Keratinocyte (primary cell): ENCODE results near the gene RPL37A. TPM values are rescaled to one million over a fixed set of nuclear protein-coding genes. Genes with fewer than 3 reads are reported as not detected.

Source experiments
- DNase-seq: peaks from one replicate; pipeline ENCODE4 v3.0.0-alpha.2; 2011; ENCODE audit warnings: low read depth, missing footprints, low spot score
- FAIRE-seq: peaks from 2 replicates; lab custom pipeline; 2011; peaks lifted over from hg19 to GRCh38; lab: Jason Lieb, UNC
- H2AFZ ChIP-seq: 2 replicates; pipeline ENCODE4 v1.6.0; 2012; ENCODE audit warnings: low read length, control low read depth, inconsistent platforms; ENCODE audit not compliant: control insufficient read depth
- H3K27ac ChIP-seq: 2 replicates; pipeline ENCODE4 v1.5.1; 2011; ENCODE audit warnings: low read length; ENCODE audit not compliant: control insufficient read depth, insufficient read depth
- H3K27me3 ChIP-seq: 3 replicates; pipeline ENCODE4 v1.6.0; 2011; ENCODE audit warnings: low read length; ENCODE audit not compliant: control insufficient read depth, insufficient read depth; ENCODE audit errors: extremely low read depth
- H3K36me3 ChIP-seq, 2 experiments: 2 replicates in 1 of 2; 3 replicates in 1 of 2; pipeline ENCODE4 v1.5.1; 2011; ENCODE audit warnings: low read length in 2 of 2, mild to moderate bottlenecking in 1 of 2; ENCODE audit not compliant: control insufficient read depth in 2 of 2, insufficient read depth in 2 of 2; ENCODE audit errors: extremely low read depth in 1 of 2
- H3K4me1 ChIP-seq: 3 replicates; pipeline ENCODE4 v1.5.1; 2011; ENCODE audit warnings: low read length; ENCODE audit not compliant: control insufficient read depth, insufficient read depth; ENCODE audit errors: extremely low read depth
- H3K4me2 ChIP-seq: 3 replicates; pipeline ENCODE4 v1.6.0; 2011; ENCODE audit warnings: low read depth, low read length; ENCODE audit not compliant: control insufficient read depth, insufficient read depth; ENCODE audit errors: extremely low read depth
- H3K4me3 ChIP-seq, 3 experiments: fragments of 200-600 bp in 1 of 3; sonication (generic) in 1 of 3; 2 replicates in 2 of 3; 3 replicates in 1 of 3; pipeline ENCODE4 v1.5.1; 2011 to 2016; ENCODE audit warnings: low read length in 3 of 3, mild to moderate bottlenecking in 3 of 3, control low read depth in 2 of 3, inconsistent platforms in 1 of 3, low read depth in 1 of 3, mixed read lengths in 1 of 3, mixed run types in 1 of 3, moderate library complexity in 1 of 3; ENCODE audit not compliant: control insufficient read depth in 2 of 3, insufficient read depth in 2 of 3; ENCODE audit errors: extremely low read depth in 1 of 3
- H3K79me2 ChIP-seq: 2 replicates; pipeline ENCODE4 v1.6.0; 2012; ENCODE audit warnings: low read length; ENCODE audit not compliant: control insufficient read depth, insufficient read depth
- H3K9ac ChIP-seq: 3 replicates; pipeline ENCODE4 v1.6.0; 2011; ENCODE audit warnings: low read length; ENCODE audit not compliant: control insufficient read depth, insufficient read depth; ENCODE audit errors: extremely low read depth
- H3K9me1 ChIP-seq: 3 replicates; pipeline ENCODE4 v1.6.0; 2011; ENCODE audit warnings: low read length; ENCODE audit not compliant: control insufficient read depth, insufficient read depth; ENCODE audit errors: extremely low read depth
- H3K9me3 ChIP-seq: 2 replicates; pipeline ENCODE4 v1.5.1; 2012; ENCODE audit warnings: low read depth, low read length; ENCODE audit not compliant: control insufficient read depth
- H4K20me1 ChIP-seq: 3 replicates; pipeline ENCODE4 v1.6.0; 2011; ENCODE audit warnings: low read length; ENCODE audit not compliant: control insufficient read depth, insufficient read depth; ENCODE audit errors: extremely low read depth
- EZH2 ChIP-seq: IDR thresholded peaks from one replicate; pipeline ENCODE4 v1.6.1; 2012; ENCODE audit warnings: inconsistent platforms, mild to moderate bottlenecking, low read length, moderate library complexity
- dilution Hi-C: fragments of 300-500 bp; cut with MboI; formaldehyde crosslinking; loops from one replicate; pipeline ENCODE4 v1.7.0; 2020; ENCODE audit warnings: low sequenced_read_pairs; ENCODE audit not compliant: extremely low pct_ligation_motif_present
- polyA plus RNA-seq, 5 experiments: library from polyadenylated mRNA; depleted of rRNA in 3 of 5; stranded (reverse) in 3 of 5; stranded (forward) in 1 of 5; unstranded in 1 of 5; fragments of >200 nt; gene quantifications; 1 replicate in 1 of 5; 2 replicates in 3 of 5; 3 replicates in 1 of 5; pipeline versions ENCODE4 v1.2.1 to v1.2.3, GENCODE V29; 2011 to 2012; ENCODE audit warnings: missing spikeins in 2 of 5, low read depth in 1 of 5, low replicate concordance in 1 of 5
- TF ChIP-seq, protein P1 (sequence below), 3 experiments: IDR thresholded peaks in 1 of 3; conservative IDR thresholded peaks in 1 of 3; optimal IDR thresholded peaks in 1 of 3; 2 replicates in 2 of 3; 3 replicates in 1 of 3; pipeline versions ENCODE3 to v1.5.1; 2011; ENCODE audit warnings: low read length in 3 of 3, mild to moderate bottlenecking in 3 of 3, moderate library complexity in 2 of 3, control low read depth in 1 of 3, inconsistent platforms in 1 of 3; ENCODE audit not compliant: insufficient read depth in 2 of 3; ENCODE audit errors: extremely low read depth in 1 of 3

Gene RPL37A
- polyA plus RNA-seq, 1 donor (not counting 4 experiments of a cell fraction or from before 2014, with no cell fraction given) = 4,257 TPM

GRCh38 chr2:216465579-216466195 lies 33.0 kb upstream of the RPL37A start:
- Histone ChIP-seq H3K27ac (no peak overlapping the region), H4K20me1 (no peaks in the 10 kb centered on the region), H3K79me2 (no peaks in the 10 kb centered on the region), H3K4me2 (no peak overlapping the region), H3K9ac (no peak overlapping the region), H3K9me3 (no peaks in the 10 kb centered on the region), H2AFZ (no peak overlapping the region), H3K4me3 (no peak overlapping the region), H3K36me3 (peaks cover 2 to 3% of the 10 kb centered on the region in 2 experiments), H3K4me1 (no peaks in the 10 kb centered on the region), H3K27me3 (no peaks in the 10 kb centered on the region), H3K9me1 (no peaks in the 10 kb centered on the region)
- DNase-seq (no peak), FAIRE-seq (no peak)
- TF ChIP-seq, protein P1, sequence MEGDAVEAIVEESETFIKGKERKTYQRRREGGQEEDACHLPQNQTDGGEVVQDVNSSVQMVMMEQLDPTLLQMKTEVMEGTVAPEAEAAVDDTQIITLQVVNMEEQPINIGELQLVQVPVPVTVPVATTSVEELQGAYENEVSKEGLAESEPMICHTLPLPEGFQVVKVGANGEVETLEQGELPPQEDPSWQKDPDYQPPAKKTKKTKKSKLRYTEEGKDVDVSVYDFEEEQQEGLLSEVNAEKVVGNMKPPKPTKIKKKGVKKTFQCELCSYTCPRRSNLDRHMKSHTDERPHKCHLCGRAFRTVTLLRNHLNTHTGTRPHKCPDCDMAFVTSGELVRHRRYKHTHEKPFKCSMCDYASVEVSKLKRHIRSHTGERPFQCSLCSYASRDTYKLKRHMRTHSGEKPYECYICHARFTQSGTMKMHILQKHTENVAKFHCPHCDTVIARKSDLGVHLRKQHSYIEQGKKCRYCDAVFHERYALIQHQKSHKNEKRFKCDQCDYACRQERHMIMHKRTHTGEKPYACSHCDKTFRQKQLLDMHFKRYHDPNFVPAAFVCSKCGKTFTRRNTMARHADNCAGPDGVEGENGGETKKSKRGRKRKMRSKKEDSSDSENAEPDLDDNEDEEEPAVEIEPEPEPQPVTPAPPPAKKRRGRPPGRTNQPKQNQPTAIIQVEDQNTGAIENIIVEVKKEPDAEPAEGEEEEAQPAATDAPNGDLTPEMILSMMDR (optimal IDR thresholded peaks at IDR 0.05 in 1 of 3, IDR thresholded peaks at IDR 0.05 in 1 of 3, conservative IDR thresholded peaks at IDR 0.05 in 1 of 3; ENCODE audit: extremely low read depth in 1 of 3, insufficient read depth in 2 of 3, low read length in 3 of 3) = no peak
- no peak for TF ChIP-seq EZH2
- dilution Hi-C loops = no loop called here

DNA sequence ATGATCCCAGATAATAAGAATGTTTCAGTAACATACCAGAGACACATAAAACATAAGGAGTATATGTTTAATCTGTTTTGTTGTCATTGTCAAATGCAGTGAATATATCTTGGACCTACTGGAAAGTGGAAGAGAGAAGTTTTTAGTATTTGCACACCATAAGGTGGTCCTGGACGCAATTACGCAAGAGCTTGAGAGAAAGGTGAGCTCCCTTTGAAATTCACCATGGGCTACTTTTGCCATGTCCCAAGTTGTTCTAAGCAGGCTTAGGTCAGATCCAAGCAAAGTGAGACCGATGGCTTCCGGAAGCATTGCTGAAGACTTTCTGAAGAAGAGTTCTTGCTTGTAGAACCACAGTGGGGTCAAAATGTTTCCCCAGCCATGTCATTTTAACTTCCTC lies 30.8 kb upstream of the RPL37A start:
- no peak overlapping the region for H3K4me3 ChIP-seq
- H3K9ac ChIP-seq = no peak overlapping the region
- no peak overlapping the region for H3K27ac ChIP-seq
- H3K4me1 ChIP-seq = no peaks in the 10 kb centered on the region
- dilution Hi-C loops = no loop called here
- H3K4me2 ChIP-seq = no peak overlapping the region
- no peaks in the 10 kb centered on the region for H3K9me1 ChIP-seq
- DNase-seq = no peak
- TF ChIP-seq EZH2 = no peak
- no peaks in the 10 kb centered on the region for H4K20me1 ChIP-seq
- peaks cover 2 to 3% of the 10 kb centered on the region in 2 experiments for H3K36me3 ChIP-seq
- no peak overlapping the region for H2AFZ ChIP-seq
- no peaks in the 10 kb centered on the region for H3K9me3 ChIP-seq
- H3K27me3 ChIP-seq = no peaks in the 10 kb centered on the region
- no peak for FAIRE-seq
- no peaks in the 10 kb centered on the region for H3K79me2 ChIP-seq

DNA sequence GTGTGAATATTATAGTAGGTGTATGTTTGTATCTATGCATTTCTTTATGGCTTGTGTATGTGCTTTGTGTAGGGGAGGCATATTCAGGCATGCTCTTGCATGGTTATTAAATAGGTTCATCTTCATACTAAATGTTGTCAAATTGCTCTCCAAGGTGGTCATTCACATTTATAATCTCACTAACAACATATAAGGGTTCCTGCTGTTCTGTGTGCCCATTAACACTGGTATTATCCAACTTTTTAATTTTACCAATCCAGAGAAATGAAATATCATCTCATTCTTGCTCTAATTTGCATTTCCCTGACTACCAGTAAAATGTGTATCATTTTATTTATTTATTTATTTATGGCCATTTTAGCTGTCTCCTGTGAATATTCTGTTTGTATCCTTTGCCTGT lies 29.0 kb upstream of the RPL37A start:
- Histone ChIP-seq H3K79me2 (no peaks in the 10 kb centered on the region), H3K9ac (no peak overlapping the region), H3K27ac (no peak overlapping the region), H3K9me3 (no peaks in the 10 kb centered on the region), H4K20me1 (no peaks in the 10 kb centered on the region), H3K4me2 (no peak overlapping the region), H3K4me3 (no peak overlapping the region), H2AFZ (no peak overlapping the region), H3K4me1 (no peaks in the 10 kb centered on the region), H3K9me1 (no peaks in the 10 kb centered on the region), H3K27me3 (no peaks in the 10 kb centered on the region), H3K36me3 (peaks cover 2 to 3% of the 10 kb centered on the region in 2 experiments)
- TF ChIP-seq EZH2 = no peak
- TF ChIP-seq, protein P1 (optimal IDR thresholded peaks at IDR 0.05 in 1 of 3, IDR thresholded peaks at IDR 0.05 in 1 of 3, conservative IDR thresholded peaks at IDR 0.05 in 1 of 3; ENCODE audit: extremely low read depth in 1 of 3, insufficient read depth in 2 of 3, low read length in 3 of 3) = no peak
- no peak for DNase-seq
- no peak for FAIRE-seq
- dilution Hi-C loops = no loop called here
